Cardiac fibroblast (primary cell): ENCODE measurements around the gene TP53TG5.

ENCODE experiments used
- DNase-seq, 2 donors: peaks; one replicate each; pipeline versions ENCODE4 v3.0.0 to v3.0.0-alpha.2; 2010; ENCODE audit warnings: low read depth in 2 of 2
- H3K4me3 ChIP-seq, 2 donors: replicated peaks in 1 of 2; 1 replicate in 1 of 2; 2 replicates in 1 of 2; pipeline ENCODE4 v1.5.1; 2011; ENCODE audit warnings: low read depth in 2 of 2, low read length in 2 of 2, mild to moderate bottlenecking in 2 of 2, moderate library complexity in 1 of 2
- TF ChIP-seq, protein P1 (sequence below): IDR thresholded peaks from one replicate; pipeline ENCODE4 v1.5.1; 2011; ENCODE audit warnings: low read depth, mild to moderate bottlenecking, low read length, inconsistent platforms

Gene TP53TG5

DNA sequence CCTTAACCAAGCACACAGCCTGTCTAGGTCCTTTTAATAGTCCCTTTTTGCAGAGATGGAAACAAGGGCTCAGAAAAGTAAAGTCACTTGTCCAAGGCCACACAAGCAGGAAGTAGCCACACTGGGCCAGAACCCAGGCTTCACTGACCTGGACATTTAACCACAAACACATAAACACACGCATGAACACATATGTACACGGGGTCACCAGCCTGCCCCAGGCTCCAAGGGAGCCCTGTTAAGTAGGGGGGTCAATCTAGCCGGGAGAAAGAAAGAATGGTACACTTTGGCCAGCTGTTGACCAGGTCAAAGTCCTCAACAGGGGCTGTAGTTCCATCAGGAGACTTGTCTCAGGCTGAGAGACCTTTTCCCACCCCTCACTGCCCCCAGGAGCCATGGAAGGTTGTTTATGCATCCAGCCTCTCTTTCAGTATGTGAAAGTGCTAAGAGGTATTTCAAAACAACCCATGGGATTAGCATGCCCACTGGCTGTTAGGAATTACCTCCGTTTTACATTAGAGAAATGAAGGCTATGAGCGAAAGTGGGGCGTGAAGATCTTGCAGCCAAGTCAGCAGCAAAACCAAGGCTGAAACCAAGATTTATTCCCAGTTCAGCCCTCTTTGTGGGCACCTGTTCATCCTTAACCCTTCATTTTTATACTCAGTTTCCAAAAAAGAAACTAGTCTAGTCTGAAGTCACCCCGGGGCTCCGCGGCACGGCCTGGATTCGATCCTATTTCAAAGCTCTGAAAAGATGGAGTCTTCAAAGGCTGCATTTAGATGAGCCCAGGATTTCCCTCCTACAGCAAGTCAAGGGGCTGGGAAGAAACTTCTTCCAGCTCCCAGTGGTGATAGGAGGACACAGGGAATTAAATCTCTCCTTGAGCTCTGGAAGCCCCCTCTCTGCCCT lies 39.7 kb downstream of the TP53TG5 start:
- TF ChIP-seq, protein P1, sequence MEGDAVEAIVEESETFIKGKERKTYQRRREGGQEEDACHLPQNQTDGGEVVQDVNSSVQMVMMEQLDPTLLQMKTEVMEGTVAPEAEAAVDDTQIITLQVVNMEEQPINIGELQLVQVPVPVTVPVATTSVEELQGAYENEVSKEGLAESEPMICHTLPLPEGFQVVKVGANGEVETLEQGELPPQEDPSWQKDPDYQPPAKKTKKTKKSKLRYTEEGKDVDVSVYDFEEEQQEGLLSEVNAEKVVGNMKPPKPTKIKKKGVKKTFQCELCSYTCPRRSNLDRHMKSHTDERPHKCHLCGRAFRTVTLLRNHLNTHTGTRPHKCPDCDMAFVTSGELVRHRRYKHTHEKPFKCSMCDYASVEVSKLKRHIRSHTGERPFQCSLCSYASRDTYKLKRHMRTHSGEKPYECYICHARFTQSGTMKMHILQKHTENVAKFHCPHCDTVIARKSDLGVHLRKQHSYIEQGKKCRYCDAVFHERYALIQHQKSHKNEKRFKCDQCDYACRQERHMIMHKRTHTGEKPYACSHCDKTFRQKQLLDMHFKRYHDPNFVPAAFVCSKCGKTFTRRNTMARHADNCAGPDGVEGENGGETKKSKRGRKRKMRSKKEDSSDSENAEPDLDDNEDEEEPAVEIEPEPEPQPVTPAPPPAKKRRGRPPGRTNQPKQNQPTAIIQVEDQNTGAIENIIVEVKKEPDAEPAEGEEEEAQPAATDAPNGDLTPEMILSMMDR = no peak
- H3K4me3 ChIP-seq = no peak overlapping the region
- DNase-seq = no peak

DNA sequence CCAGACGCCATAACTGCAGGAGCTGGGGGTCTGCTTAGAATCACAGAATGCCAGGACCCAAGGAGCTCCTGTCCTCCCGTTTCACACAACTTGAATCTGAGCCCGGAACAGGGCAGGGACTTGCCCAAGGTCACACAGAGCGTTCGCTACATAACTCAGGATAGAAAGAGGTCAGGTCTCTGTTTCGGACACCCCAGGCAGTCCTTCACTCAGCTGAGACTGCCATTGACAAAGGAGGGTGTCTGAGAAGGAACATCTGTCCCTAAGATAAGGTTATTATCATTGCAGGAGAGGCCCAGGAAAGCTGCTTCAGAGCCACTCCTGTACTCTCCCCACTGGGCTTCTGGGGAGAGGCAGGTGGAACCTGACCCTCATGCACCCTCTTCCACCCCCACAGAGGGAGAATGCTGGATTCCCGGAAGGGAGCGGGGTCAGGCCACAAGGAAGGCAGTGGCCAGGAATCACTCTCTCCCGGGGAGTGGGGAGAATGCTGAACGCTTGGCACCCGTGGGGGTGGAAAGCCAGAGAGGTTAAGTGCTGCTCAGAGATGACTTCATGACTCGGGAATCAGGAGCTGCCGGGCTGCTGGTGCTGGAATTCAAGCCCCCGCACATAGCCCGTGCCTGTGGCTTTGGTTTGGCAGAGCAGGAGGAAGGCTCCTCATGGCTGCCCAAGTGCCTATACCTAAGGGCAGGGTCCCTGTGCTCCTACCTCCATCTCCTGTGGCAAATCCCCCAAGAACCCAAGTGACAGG lies 40.6 kb downstream of the TP53TG5 start:
- H3K4me3 ChIP-seq = no peak overlapping the region
- TF ChIP-seq, protein P1 = no peak
- peak; percentile 89 to 91 for DNase-seq

DNA sequence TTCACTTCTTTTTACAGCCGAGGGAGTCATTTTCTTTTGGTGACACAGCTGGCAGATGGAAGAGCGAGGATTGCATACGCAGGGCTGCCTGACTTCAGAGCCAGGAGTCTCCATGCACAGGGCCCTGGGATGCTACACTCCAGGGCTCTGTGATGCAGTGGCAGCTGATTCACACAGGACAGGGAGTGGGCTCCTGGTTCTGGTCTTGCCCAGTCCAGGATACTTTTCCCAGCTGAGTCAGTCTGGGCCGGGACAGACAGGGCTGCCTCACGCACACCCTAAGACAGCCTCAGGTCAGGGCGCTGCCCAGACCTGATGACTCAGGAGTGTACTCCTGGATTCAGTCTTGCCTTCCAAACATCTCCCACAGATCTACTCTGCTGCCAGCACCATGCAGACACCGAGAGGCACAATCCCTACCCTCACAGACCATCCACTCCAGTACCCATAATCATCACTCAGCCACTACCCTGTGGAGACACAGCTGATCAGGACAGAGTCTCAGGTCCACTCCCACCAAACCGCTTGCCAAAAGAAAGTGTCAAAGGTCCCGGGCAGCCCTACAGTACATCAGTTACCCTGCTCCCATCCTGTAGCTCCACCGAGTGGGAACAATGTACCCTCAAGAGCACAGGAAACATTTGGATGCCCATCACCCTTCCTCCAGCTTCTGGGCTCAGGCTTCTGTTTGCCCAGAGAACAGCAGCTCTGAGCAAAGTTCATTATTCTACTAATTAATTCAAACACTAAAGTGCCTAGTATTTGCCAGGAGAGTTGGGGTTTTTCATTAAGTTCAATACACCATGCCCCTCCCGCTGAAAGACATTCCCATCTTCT lies 41.4 kb downstream of the TP53TG5 start:
- peak; percentile 70 to 92 for DNase-seq
- no peak overlapping the region for H3K4me3 ChIP-seq
- TF ChIP-seq, protein P1 = no peak

DNA sequence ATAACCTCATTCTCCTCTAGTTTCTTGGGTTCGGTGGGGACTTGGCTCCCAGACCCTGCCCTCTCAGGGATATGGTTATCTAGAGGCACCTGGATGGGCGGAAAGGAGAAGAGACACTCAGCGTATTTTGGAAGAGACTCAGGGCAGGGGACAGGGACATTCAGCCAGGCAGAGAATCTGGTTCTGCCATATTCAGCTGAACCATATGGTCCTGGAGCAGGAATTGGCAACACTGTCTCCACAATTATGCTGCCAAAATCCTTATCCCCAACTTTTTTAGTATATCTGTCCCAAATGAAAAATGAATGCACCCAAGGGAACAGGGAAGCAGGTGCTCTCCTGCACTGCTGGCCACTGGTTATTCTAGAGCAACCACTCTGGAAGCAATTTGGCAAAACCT lies 47.6 kb downstream of the TP53TG5 start:
- TF ChIP-seq, protein P1 = no peak
- no peak overlapping the region for H3K4me3 ChIP-seq
- DNase-seq = no peak

DNA sequence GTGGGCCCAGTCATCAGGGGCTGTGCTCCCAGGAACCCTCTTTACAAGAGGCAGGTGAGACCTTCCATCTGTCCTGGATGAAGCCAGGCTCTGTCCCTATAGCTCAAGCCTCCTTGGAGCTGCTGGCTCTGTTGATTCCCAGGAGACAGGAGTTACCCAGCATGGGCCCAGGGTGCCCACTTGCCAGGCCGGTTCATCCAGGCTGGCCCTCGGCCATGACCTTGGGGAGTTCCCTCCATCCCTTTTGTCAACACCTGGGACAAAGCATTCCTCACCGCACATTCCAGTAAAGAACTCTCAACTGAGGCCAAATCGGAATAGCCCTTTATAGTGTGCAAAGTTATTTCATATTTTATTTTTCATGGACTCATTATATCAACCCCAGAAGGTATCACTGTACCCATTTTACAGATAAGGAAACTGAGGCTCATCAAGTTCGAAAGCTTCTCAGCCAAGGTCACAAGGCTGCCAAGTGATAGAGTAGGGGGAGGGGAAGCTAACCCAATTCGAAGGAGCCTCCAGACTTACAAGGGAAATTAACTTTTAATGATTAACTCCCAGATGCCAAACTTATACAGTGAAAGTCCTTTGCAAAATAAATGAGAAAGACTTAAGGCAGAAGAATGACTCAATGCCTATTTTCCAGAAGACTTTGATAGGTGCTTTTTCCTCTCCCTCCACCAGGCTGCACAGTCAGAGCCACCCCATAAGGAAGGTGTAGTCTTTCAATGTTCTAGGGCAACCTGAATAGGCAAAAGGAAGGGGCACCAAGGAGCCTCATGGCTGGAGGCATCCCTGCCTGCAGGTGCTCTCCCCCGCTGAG lies 48.4 kb downstream of the TP53TG5 start:
- TF ChIP-seq, protein P1 = no peak
- DNase-seq = no peak
- H3K4me3 ChIP-seq = no peak overlapping the region

DNA sequence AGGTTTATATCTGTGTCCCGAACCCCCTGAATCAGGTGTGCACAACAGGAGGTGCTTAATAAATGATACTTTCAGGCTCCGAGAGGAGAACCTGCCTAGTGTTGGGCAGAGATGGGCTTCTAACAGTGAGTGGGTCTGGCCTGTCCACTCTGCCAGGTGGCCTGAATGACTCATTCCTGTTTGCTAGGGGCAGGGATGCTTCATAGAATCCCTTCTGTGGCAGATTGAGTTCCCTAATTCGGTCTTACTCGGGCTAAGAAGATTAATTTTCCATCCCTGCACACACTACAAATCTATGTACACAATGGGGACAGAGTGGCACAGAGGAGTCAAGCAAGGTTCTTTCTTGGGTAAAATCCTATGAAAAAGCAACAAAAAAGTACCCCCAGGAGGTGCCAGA lies 49.7 kb downstream of the TP53TG5 start:
- H3K4me3 ChIP-seq = no peak overlapping the region
- TF ChIP-seq, protein P1 = no peak
- DNase-seq = no peak
